Transverse colon (tissue), 4 donors: Measurements from ENCODE around the gene FOSL2. TPM values are rescaled to one million over a fixed set of nuclear protein-coding genes. Genes with fewer than 3 reads are reported as not detected.

Experiments
- DNase-seq: peaks from one replicate; pipeline ENCODE4 v3.0.0-alpha.2; 2019
- H3K27ac ChIP-seq, 4 donors: fragments of 200-600 bp; sonication (generic); 2 replicates each; pipeline ENCODE4 v1.5.1; 2016 to 2018; ENCODE audit warnings: inconsistent platforms in 4 of 4
- H3K27me3 ChIP-seq: fragments of 200-600 bp; sonication (generic); 2 replicates; pipeline ENCODE4 v1.5.1; 2017; ENCODE audit warnings: inconsistent platforms
- H3K36me3 ChIP-seq, 4 donors: fragments of 200-600 bp; sonication (generic); 2 replicates each; pipeline ENCODE4 v1.5.1; 2017 to 2019; ENCODE audit warnings: inconsistent platforms in 4 of 4
- H3K4me1 ChIP-seq, 4 donors: fragments of 200-600 bp; sonication (generic); 2 replicates each; pipeline ENCODE4 v1.5.1; 2017 to 2020; ENCODE audit warnings: inconsistent platforms in 4 of 4
- H3K4me3 ChIP-seq, 4 donors: fragments of 200-600 bp; sonication (generic); 1 replicate in 1 of 4; 2 replicates in 3 of 4; pipeline versions ENCODE4 v1.5.1 to v1.6.1; 2017 to 2019; ENCODE audit warnings: inconsistent platforms in 4 of 4
- H3K9me3 ChIP-seq, 2 donors: fragments of 200-600 bp; sonication (generic); 2 replicates each; pipeline ENCODE4 v1.5.1; 2017 to 2019; ENCODE audit warnings: inconsistent platforms in 2 of 2
- EP300 ChIP-seq: sonication (generic); formaldehyde crosslinking; IDR thresholded peaks from one replicate; pipeline ENCODE4 v1.6.1; 2017; ENCODE audit warnings: antibody characterized with exemption, low read depth
- POLR2A ChIP-seq: fragments of 450-650 bp; IDR thresholded peaks from one replicate; pipeline ENCODE4 v1.6.1; 2016; ENCODE audit warnings: antibody characterized with exemption, mild to moderate bottlenecking, moderate library complexity
- POLR2AphosphoS5 ChIP-seq, 3 donors: sonication (generic); formaldehyde crosslinking; IDR thresholded peaks; one replicate each; pipeline ENCODE4 v1.6.1; 2016; ENCODE audit warnings: antibody characterized with exemption in 3 of 3
- WGBS, 2 donors: methylation state at CpG; one replicate each; pipeline ENCODE4 v1.1.5; 2018; ENCODE audit warnings: low coverage in 1 of 2; 5-methylcytosine and 5-hydroxymethylcytosine counted together
- in situ Hi-C, 4 donors: fragments of 200-750 bp; cut with MboI; loops; one replicate each; pipeline versions ENCODE4 v1.15.0 to v1.15.1; 2017; ENCODE audit warnings: low sequenced_read_pairs in 3 of 4, low pct_ligation_motif_present in 1 of 4, low pct_unique_long_range_greater_than_20kb in 1 of 4
- intact Hi-C: fragments of 100-400 bp; cut with DNase I; formaldehyde crosslinking; loops from one replicate; pipeline ENCODE4 v1.15.1; 2023; ENCODE audit warnings: low total_unique reads
- total RNA-seq, 4 donors: library from RNA; depleted of rRNA; stranded (reverse); fragments of >200 nt; gene quantifications; one replicate each; pipeline ENCODE4 v1.1.0, GENCODE V29; 2016
- TF ChIP-seq, protein P1 (sequence below), 5 experiments: fragments of 200-600 bp in 3 of 5; fragments of 450-650 bp in 2 of 5; sonication (generic) in 3 of 5; IDR thresholded peaks; 1 replicate in 2 of 5; 2 replicates in 3 of 5; pipeline ENCODE4 v1.5.1; 2016 to 2017; ENCODE audit warnings: antibody characterized with exemption in 5 of 5, inconsistent platforms in 3 of 5, mild to moderate bottlenecking in 2 of 5, moderate library complexity in 1 of 5

The FOSL2 gene
- total RNA-seq, 4 donors from 2014 or later: 135 to 358 (median 233) TPM

DNA sequence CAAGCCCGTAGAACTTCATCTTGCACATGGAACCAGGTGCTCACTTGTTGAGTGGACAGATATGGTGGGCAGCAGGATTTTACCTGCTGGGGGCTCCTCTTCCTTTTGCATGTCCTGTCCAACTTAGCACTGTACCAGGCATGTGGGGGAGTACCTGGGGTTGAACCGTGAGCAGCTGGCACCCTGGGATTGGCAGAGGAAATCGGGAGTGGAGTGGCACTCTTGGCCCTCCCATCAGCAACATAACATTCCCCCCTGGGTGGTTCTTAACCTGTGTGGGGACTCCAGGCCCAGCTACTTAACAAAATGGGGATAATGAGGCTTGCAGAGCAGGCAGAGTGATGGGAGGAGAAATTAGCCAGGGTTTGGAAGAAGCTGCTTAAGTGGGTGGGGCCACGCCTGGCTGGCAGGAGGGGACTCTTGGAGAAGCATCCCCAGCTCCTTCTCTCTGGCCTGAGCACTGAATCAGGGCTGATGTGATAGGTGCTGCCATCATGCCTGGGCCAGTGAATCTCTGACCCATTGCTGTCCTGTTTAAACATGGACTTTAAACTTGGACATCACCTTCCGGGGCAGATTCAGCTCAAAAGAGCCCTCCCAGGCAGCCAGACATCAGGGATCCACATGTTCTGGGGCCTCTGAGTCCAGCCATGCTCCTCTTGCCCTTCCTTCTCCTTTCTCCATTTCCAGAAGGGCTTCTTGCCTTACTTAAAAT, 15.5 kb downstream of the FOSL2 start:
- DNase-seq: no peak
- Histone ChIP-seq H3K36me3 (peaks cover 0 to 98% (median 52%) of the 10 kb centered on the region in 4 donors), H3K9me3 (no peaks in the 10 kb centered on the region), H3K4me3 (no peak overlapping the region), H3K27me3 (no peaks in the 10 kb centered on the region), H3K27ac (peak overlapping the region; percentile 39 to 66 (median 60)), H3K4me1 (peaks cover 23 to 89% (median 43%) of the 10 kb centered on the region in 4 donors)
- WGBS, 2 donors: 40 to 78% methylated on average over 1 to 5 of the region's 5 CpGs
- in situ Hi-C loops (loop anchor here in 2 of 4 donors (25.0 kb wide), 1 partner anchor 646 kb away; the partner anchor contains the start of gene MRPL33 (in 2 of the 2)), intact Hi-C loops (no loop called here)
- TF ChIP-seq, protein P1, sequence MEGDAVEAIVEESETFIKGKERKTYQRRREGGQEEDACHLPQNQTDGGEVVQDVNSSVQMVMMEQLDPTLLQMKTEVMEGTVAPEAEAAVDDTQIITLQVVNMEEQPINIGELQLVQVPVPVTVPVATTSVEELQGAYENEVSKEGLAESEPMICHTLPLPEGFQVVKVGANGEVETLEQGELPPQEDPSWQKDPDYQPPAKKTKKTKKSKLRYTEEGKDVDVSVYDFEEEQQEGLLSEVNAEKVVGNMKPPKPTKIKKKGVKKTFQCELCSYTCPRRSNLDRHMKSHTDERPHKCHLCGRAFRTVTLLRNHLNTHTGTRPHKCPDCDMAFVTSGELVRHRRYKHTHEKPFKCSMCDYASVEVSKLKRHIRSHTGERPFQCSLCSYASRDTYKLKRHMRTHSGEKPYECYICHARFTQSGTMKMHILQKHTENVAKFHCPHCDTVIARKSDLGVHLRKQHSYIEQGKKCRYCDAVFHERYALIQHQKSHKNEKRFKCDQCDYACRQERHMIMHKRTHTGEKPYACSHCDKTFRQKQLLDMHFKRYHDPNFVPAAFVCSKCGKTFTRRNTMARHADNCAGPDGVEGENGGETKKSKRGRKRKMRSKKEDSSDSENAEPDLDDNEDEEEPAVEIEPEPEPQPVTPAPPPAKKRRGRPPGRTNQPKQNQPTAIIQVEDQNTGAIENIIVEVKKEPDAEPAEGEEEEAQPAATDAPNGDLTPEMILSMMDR (IDR thresholded peaks at IDR 0.05): no peak
- no peak for TF ChIP-seq POLR2A
- TF ChIP-seq POLR2AphosphoS5 (IDR thresholded peaks at IDR 0.05): no peak
- TF ChIP-seq EP300: no peak

DNA sequence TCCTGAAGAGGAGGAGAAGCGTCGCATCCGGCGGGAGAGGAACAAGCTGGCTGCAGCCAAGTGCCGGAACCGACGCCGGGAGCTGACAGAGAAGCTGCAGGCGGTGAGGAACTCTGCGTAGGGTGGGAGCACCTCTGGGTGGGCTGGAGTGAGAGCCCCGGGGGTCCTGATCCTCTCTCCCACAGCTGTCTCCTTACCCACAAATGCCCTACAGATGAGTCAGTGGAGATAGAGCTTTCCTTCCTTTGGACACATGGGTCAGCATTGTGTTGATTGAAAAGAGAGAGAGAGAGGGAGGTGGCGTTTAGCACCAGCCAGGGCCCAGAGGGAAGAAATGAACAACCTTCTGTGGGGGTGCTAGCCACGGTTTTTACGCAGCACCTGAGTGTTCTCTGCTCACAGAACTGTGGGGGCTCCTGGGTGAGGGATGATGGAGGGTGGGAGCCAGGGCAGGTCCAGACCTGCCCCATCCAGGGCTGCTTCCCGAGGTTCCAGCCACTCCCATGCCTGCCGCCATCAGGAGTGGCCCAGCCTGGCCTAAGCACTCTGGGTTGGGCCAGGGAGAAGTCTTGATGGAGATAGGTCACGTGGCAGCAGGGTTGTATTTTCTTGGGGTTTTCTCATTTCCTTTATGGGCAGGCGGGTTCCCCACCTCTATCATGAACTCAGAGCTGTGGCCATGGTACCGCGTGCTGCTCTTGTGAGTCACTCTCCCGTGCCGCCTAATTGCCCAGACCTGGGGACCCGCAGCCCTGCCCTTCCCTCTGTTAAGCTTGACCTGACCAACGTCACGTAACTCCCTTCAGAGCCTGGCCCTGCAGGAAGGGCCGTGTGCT, 16.3 kb downstream of the FOSL2 start:
- in situ Hi-C loops (loop anchor here in 2 of 4 donors (25.0 kb wide), 1 partner anchor 647 kb away; the partner anchor contains the start of gene MRPL33 (in 2 of the 2)), intact Hi-C loops (no loop called here)
- no peaks in the 10 kb centered on the region for H3K27me3 ChIP-seq
- H3K4me3 ChIP-seq: no peak overlapping the region
- peak in 2 of 3 donors; percentile 28 to 39 for TF ChIP-seq POLR2AphosphoS5 (IDR thresholded peaks at IDR 0.05)
- TF ChIP-seq, protein P1 (IDR thresholded peaks at IDR 0.05): no peak
- H3K9me3 ChIP-seq: no peaks in the 10 kb centered on the region
- H3K36me3 ChIP-seq: peaks cover 0 to 100% (median 51%) of the 10 kb centered on the region in 4 donors
- DNase-seq: peak; percentile 61
- H3K27ac ChIP-seq: peak overlapping the region; percentile 27 to 66 (median 60)
- WGBS, 2 donors: 74% methylated on average over 26 of the region's 26 CpGs; no CpG with 5 or more reads in 1 of the 2 donors
- peaks cover 27 to 95% (median 45%) of the 10 kb centered on the region in 4 donors for H3K4me1 ChIP-seq

DNA sequence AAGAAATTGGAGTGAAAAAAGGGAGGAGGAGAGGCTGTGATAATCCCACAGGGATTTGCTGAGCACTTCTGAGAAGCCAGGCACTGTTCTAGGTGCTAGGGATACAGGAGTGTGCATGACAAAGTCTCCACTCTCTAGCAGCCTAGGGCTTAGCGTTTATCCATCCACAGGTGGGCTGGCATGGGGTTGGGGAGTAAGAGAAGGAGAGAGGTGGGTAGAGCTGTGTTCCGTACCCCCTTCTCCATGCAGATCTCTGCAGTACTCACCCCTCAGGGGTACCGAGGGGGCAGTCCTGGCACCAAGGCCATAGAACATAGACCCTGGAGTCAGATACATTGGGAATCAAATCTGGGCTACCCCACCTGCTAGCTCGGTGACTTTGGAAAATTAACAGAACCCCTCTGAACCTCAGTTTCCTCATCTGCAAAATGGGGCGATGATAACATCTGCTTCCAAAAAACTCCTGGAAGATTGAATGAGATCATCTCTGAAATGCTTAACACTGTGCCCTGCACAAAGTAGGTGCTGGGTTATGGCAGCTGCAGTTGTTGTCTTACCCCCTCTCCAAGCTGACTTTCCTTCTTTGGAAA, 18.6 kb downstream of the FOSL2 start:
- TF ChIP-seq POLR2AphosphoS5 (IDR thresholded peaks at IDR 0.05) (peak in 1 of 3 donors; percentile 24), EP300 (no peak)
- intact Hi-C loops (no loop called here), in situ Hi-C loops (loop anchor here in 2 of 4 donors (25.0 kb wide), 1 partner anchor 649 kb away; the partner anchor contains the start of gene MRPL33 (in 2 of the 2))
- no peaks in the 10 kb centered on the region for H3K9me3 ChIP-seq
- no peaks in the 10 kb centered on the region for H3K27me3 ChIP-seq
- peaks cover 0 to 91% (median 43%) of the 10 kb centered on the region in 4 donors for H3K36me3 ChIP-seq
- 87 to 89% methylated on average over 4 to 5 of the region's 5 CpGs for WGBS, 2 donors
- no peak for DNase-seq
- H3K4me3 ChIP-seq: no peak overlapping the region
- H3K4me1 ChIP-seq: peaks cover 32 to 85% (median 43%) of the 10 kb centered on the region in 4 donors
- peak overlapping the region; percentile 47 to 66 (median 60) for H3K27ac ChIP-seq

DNA sequence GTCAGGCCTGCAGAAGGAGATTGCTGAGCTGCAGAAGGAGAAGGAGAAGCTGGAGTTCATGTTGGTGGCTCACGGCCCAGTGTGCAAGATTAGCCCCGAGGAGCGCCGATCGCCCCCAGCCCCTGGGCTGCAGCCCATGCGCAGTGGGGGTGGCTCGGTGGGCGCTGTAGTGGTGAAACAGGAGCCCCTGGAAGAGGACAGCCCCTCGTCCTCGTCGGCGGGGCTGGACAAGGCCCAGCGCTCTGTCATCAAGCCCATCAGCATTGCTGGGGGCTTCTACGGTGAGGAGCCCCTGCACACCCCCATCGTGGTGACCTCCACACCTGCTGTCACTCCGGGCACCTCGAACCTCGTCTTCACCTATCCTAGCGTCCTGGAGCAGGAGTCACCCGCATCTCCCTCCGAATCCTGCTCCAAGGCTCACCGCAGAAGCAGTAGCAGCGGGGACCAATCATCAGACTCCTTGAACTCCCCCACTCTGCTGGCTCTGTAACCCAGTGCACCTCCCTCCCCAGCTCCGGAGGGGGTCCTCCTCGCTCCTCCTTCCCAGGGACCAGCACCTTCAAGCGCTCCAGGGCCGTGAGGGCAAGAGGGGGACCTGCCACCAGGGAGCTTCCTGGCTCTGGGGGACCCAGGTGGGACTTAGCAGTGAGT, 19.4 kb downstream of the FOSL2 start:
- Histone ChIP-seq H3K36me3 (peaks cover 0 to 84% (median 41%) of the 10 kb centered on the region in 4 donors), H3K4me3 (no peak overlapping the region), H3K4me1 (peaks cover 27 to 77% (median 38%) of the 10 kb centered on the region in 4 donors), H3K27me3 (no peaks in the 10 kb centered on the region), H3K9me3 (no peaks in the 10 kb centered on the region), H3K27ac (peak overlapping the region in 3 of 4 donors; percentile 46 to 60 (median 47))
- 90 to 94% methylated on average over 2 to 27 of the region's 27 CpGs for WGBS, 2 donors
- peak in 1 of 3 donors; percentile 6 for TF ChIP-seq POLR2AphosphoS5 (IDR thresholded peaks at IDR 0.05)
- TF ChIP-seq EP300: no peak
- intact Hi-C loops: no loop called here
- DNase-seq: no peak
- in situ Hi-C loops: loop anchor here in 2 of 4 donors (25.0 kb wide), 1 partner anchor 650 kb away; the partner anchor contains the start of gene MRPL33 (in 2 of the 2)
